NCI-H2107 treated with DMSO at 0.1 percent for 48 hours (cell line): ENCODE measurements around the gene CNTFR.

Source experiments
- DNase-seq: peaks from one replicate; lab custom pipeline; 2025; ENCODE audit not compliant: unreplicated experiment; lab: John Stamatoyannopoulos, UW

The CNTFR gene

DNA sequence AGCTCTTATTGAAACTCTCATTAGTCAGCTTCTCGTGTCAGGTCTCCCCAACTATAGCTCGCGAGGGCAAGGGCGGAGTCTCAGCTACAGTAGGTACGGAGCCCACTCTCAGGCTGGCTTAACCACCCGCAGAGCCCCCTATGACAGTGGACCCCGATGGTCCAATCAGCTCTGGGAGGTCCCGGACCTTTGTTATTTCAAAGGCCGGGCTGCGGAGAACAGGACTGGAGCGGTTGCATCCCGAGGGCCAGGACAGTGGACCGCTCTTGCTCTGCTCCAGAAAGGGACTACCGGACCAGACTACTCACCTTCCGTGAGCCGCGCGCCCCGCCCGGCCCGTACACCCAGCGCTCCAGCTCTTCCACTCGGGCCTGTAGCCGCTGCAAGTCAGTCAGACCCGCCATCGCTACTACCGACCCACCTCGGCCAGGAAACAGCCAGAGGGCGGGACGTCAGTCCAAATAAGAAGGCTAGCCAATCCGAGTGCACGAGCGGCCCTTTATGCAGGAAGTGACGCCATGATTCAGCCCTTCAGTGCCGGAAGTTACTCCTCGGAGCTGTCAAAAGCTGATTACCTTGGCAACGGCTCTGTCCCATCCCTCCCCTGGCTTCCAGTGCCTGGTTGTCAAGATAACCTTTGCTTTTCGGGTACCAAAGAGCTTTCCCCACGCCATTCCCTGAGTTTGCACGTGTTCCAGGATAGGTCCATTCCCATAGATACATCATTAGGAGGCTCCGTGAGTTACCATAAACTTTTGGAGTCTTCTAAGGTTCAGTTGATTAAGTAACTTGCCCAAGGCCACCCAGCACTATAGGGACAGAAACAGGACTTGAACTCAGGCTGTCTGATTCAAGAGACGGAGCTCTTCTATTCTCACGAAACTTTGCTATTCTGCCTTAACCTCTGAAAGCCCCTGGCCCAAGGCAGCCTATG, 30.8 kb upstream of the CNTFR start, which contains the start of gene DCTN3:
TSS of gene DCTN3 (minus strand) at position 435 of the 934 bp plus-strand sequence. CDS start at position 404, 31 bp downstream.
- peak; percentile 92 for DNase-seq

DNA sequence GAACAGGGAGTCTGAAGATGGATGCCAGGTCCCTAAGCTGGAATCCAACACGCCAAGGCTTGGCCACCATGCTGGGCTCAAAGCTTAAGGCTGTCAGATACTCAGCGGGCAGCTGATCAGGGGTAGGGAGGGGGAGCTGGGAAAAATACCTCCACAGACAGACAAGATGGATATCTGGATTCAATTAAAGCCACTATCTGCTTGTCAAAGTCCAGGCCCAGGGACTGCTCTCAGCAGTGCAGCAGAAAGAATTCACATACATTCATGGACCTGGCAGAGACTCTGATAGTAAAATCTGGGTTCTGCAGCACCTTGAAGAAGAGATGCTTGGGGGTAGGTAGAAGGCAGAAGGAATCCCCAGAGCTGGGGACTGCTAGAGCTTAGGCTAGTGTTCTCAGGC, 25.6 kb upstream of the CNTFR start:
- DNase-seq: no peak

GRCh38 chr9:34612788-34613390, 23.4 kb upstream of the CNTFR start:
- DNase-seq: peak; percentile 42

DNA sequence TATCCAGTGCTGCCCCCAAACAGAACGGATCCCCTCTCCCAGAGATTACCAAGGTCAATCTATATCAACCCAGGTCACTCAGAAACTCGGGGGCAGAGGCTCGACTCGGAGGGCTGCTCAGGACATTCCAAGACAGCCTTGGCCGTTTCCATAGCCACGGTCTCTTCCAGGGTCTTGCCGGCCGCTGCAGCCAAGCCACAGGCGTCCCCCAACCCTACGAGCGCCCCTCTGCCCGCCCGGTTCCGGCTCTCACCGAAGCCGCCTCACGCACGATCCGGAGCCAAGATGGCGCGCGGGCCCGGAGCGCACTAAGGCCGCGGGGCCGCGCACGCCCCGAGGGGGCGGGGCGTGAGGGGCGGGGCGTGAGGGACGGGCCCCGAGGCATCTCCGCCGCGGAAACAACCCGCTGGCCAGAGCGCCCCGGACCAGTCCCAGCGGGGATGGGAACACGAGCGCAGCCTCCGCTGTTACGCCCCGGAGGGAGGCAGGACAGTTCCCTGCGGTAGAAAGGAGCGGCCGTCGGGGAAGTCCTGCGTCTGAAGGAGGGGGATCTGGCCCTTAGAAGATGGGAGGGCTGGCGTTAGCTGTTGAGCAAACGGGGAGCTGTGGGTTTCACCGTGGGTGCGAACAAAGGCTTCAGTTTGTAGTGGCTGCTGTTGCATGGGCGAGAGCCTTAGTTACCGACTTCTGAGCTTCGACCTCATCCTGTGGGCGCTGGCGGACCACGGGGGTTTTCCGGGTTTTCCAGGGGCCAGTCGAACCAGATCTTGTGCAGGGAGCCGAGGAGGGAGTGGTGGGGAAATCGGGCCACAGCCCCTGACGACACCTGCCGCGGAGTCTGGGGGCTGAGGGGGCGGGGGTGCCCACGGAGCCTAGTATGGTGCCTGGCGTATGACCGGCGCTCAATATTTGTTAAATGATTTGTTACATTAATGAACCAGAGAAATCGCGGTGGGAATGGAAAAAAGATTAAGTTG, 22.6 kb upstream of the CNTFR start, which contains the start of gene RPP25L:
TSS of gene RPP25L (minus strand) at position 287 of the 977 bp plus-strand sequence. CDS start 801 bp downstream, outside the sequence.
- no peak for DNase-seq

DNA sequence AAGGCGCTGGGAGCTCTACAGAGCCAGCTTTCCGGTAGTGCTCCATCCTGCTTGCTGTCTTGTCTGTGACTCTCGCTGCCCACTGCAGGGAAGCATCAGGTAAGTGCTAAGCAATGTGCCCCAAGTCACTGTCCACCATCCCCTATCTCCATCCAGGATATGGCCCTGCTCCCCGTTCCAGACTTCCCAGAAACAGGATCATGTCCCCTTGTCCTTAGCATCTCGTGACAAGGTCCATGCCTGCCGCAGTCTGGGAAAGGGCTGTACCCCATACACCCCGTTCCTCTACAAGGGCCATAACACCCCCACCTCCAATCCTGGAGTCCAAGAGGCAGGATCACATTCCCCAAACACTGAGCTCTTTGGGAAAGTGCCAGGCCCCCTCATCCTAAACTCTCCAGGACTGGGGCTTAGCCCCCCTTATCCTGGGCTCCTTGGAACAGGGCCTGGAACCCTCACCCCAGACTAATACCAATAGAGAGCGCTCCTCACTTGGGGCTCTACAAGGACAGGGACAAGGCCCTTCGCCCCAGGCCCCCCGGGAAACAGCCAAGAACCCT, 21.8 kb upstream of the CNTFR start:
- DNase-seq: no peak

- DNase-seq: no peak
Observed at GRCh38 chr9:34610434-34611206, 21.1 kb upstream of the CNTFR start.

DNA sequence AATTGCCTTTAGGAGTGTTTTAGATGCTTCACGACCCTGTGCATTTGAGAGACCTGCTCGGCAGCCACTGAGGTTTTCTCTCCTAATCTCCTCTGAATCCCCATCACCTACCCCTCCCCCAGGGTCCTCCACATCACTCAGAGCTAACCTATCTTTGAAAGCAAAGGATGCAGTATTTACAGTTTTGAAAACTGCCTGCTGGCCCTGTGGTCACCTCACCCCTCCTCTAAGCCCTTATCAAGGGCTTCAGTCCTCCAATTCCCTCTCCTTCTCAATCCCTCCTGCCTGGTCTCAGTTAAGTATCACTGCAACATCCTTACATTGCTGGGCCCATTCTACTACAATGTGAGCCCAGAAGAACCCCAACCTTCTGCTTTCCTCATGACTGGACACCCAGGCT, 17.8 kb upstream of the CNTFR start:
- DNase-seq: no peak

GRCh38 chr9:34606905-34607304, 17.4 kb upstream of the CNTFR start:
- no peak for DNase-seq

DNA sequence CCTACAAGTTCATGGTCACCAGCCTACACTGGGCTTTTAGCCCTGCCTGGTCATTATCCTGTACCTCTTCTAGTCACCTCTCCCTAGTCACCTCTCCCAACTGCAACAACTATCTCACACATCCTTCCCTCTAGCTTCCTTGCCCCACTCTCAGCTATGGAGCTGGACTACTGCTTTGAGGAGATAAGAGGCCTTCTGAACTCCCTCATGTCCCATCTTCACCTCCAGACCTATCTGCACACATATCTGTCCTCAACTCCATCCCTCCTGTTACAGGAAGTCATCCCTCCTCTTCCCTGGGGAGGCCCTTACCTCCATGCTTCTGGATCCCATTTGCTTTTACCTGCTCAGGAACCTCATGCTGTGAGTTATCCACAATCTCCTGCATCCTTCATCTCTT, 16.7 kb upstream of the CNTFR start:
- no peak for DNase-seq

DNA sequence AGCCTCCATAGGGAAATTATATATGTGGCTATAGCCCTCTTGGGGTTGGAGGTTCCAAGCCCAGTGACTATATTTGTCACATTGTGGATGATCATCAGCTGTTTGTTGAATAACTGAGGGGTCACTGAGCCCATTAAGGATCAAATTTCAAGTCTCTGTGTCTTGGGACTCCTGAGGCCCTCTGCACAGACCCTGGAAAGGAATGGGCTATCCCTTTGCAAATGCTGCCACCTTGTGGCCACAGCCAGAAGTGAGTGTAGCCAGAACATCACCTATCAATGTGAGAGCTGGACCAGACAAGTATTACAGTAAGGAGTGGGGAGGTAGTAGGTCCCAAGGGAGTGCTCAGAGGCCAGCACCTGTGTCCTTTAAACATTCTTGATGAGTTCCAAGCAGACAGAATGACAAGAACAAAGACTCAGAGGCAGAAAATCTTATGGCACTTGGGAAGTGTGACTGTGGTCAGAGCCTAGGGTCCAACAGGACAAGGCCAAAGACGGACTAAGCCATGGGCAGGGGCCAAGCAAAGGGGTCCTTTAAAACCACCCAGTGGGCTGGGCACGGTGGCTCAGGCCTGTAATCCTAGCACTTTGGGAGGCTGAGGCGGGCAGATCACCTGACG, 14.2 kb upstream of the CNTFR start:
- peak; percentile 46 for DNase-seq

DNA sequence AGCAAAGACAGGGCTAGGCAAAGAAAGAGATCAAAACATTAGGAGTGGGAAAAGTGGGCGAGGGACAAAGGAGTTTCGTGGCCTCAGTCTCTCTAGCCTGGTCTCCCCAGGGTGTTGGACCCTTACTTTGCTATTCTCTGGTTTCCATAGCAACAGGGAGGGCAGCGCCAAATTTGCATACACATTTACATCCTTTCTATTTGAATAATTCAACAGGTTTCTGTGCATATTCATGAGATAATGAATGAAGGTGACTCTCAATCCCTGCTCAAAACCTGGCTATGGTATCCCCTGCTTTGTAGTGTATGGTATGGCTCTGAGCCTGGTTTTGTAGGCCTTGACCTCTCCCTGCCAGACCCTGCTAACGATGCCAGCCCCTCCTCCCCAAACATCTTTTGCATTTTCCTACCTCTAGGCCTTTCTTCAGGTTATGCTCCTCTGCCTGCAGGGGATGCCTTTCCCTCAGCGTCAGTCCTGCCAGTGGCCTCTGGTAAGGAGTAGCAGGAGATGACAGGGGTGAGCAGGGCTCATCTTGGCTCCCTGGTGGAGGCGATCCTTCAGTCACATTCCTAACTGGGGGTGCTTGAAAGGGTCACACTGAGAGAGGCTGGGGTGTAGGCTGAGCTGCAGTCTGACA, 12.5 kb upstream of the CNTFR start:
- no peak for DNase-seq

DNA sequence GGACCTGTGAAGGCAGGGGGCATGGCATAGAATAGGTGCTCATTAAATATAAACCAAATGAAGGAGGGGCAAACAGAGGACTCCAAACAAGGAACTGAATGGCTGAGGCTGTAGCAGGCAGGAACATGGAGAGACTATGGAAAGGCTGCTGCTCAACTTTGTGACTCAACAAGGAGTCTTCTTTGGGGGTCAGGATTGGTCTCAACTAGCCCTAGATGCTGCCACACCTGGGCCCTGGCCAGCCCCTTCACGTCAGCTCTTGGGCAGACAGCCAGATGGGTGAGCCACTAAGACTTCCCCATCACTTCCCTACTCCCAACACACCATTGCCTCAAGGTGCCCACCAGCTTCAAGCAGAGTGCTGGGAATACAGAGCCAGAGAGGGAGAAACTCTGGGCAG, 11.4 kb upstream of the CNTFR start:
- DNase-seq: no peak

DNA sequence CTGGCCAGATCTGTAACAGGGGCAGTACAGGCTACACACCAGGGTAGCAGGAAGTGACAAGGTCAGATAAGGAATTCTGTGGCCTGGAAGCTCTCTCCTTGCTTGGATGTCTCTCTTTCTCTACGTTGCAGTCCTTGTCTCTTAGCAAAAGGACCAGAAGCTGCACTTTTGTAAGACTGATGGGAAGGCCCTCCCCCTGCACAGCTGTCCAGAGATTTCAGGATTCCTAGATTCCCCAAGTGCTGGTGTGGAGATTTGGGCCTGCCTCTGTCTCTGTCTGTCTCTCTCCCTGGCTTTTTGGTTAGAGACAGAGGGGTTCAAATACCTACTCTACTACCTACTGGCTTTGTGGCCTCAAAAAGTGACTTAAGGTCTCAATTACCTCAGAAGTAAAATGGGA, 10.0 kb upstream of the CNTFR start:
- no peak for DNase-seq

- DNase-seq: no peak
Observed at GRCh38 chr9:34594177-34594576, 4.7 kb upstream of the CNTFR start.

DNA sequence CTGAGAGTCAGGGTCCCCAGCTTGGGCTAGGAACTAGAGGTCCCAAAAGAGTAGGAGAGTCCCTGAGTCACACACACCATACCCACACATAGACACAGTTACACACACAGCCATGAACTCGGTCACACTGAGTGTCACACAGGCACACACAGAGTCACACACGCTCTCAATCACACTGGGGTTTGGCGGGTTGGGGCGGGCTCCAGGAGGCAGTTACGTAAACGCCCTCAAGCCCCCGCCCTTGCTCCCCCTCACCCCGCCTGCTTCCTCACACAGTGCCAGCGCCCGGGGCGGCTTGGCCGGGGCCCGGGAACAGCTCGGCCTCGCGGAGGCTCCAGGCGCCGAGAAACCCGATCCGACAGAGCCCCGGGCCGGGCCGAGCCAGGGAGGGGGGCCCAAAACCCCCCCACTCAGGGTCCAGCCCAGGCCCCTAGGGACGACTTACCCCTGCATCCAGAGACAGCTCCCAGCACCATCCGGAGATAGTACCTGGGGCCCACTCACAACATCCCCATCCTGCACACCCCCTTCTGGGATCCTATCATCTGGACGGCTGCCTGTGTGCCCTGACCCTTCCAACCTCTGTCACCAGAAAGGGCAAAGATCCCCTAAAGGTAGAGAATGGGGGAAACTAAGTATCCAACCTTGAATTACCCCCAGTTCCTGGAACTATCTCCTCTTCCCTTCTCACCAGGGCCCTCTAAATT, 3.5 kb upstream of the CNTFR start:
- no peak for DNase-seq

- DNase-seq: no peak
Observed at GRCh38 chr9:34591917-34592866, 2.7 kb upstream of the CNTFR start.

DNA sequence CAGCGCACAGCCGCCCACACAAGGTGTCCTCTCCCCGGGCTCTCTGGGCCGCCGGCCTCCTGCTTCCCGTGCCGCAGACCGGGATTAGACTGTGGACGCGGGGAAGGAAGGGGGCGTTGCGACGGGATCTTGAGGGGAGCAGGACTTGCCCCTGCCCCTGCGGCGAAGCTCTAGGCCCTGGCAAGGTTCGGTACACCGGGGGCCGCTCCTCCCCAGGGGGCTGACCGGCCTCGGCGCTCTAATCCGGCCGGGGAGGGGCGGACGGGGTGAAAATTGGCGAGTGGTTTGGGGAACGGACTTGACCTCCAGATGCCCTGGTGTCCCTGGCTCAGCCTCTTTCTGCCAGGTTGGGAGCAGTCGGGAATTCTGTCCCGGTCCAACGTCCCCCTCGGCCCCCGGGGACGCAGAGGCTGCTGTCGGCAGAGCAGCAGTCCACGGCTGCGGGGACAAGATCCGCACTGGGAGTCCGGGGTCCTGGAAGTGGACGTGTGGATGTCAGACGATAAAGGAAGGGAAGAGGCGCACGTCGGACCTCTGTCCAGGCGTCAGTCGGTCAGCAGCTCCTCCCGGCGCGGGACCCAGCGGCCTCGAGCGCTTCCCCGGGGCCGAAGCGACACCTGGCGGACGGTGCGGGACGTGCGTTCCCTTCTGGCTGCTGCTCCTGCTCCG, 1.9 kb upstream of the CNTFR start:
- DNase-seq: peak; percentile 32
